H54 (cell line): ENCODE data around the gene GABRG3.

Experiments
- DNase-seq: peaks from one replicate; pipeline ENCODE4 v3.0.0; 2011; ENCODE audit warnings: low spot score, mixed read lengths; ENCODE audit not compliant: insufficient read length
- FAIRE-seq: peaks from 3 replicates; lab custom pipeline; 2011; peaks lifted over from hg19 to GRCh38; lab: Jason Lieb, UNC
- POLR2A ChIP-seq: IDR thresholded peaks from 2 replicates; pipeline ENCODE4 v1.6.1; 2011; ENCODE audit warnings: low read depth, mild to moderate bottlenecking, low read length

GABRG3 gene

DNA sequence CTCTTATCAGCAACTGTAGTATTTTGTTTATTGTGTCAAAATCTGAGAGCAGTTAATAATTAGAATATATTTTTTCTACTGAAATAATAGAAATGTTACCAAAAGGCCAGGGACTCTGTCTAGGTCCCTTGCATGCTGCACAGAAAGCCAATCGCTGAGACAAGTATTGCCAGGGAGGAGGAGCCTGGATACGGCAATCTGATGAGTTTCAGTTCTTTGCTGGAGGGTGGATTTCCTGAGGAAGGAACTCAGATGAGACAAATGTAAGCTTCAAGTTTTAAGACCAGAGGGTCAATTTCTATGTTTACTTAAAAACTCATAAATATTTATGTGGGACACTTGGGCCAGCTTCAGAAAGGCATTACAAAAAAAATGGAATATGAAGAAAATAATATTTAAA, 252.2 kb downstream of the GABRG3 start:
- FAIRE-seq: no peak

DNA sequence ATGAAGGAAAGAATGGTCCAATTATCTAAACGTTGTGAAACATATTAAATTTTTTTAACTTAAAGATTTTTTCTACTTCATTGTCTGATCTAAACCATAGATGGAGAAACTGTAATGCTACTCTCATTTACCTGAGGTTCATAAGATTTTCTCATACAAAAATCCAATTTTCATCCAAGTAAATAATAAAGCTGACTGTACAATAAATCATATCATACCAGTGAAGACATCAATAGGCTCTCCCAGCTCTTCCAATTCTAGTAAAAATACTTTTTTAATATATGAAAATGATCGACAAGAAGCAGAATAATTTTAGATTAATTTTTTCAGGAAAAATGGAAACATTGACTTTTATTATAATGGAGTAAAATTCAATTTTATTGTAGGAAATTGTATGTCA, 260.8 kb downstream of the GABRG3 start:
- no peak for TF ChIP-seq POLR2A
- no peak for FAIRE-seq
- no peak for DNase-seq

More for the DNA sequence above, 252.2 kb downstream of the GABRG3 start:
- no peak for DNase-seq
- no peak for TF ChIP-seq POLR2A

DNA sequence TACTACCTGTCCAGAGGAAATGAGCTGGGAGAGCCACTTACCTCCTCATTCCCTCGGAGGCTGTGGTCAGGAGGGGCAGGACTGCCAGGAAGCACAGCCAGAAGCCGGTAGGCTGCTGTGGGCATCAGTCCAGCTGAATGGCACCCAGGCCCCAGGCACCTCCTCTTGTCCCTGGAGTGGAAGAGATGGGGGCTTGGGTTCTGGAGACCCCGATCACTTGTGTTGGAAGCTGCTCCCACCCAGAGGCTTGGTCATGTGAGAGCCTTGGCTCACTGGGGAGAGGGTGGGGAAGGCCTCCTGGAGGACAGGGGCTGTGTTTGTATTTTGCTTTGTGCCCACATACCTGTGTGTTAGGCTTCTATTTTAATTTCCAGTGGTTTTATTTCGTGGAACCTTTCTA, 261.9 kb downstream of the GABRG3 start:
- no peak for TF ChIP-seq POLR2A
- no peak for DNase-seq
- no peak for FAIRE-seq

DNA sequence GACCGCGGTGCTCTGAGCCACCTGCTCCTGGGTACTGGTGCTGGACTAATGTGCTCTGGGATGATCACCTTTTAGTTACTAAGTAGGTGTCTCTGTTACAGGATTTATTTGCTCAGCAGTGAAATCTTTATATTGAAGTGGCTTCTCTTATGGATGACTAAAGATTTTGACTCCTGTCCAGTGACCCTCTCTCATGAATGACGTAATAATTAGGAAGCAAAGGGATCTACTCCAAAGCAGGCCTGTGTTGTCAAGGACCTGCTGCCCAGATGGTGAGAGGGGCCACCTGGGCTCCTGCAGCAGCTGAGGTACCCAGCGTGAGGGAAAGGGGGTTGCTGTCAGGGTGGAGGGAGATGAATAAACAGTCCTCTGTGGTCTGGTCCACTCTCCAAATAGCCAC, 263.6 kb downstream of the GABRG3 start:
- DNase-seq (no peak), FAIRE-seq (no peak)
- TF ChIP-seq POLR2A: no peak

DNA sequence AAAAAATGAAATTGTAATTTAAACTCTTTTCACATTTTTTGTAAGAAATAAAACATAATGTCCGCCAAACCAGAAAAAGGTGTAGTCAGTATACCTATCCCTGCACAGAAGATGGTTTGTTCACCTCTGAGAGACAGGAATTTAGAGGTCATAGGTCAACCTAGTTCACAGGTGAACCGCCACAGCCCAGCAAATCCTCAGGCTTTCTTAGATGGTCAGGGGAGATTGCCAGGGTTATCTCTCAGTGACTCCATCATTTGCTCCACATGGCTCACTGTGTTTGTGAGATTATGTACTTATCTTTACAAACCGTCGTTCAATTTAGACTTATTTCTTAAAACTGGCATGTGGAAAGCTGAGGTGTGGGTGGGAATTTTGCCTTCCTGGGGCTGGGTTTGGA, 264.2 kb downstream of the GABRG3 start:
- FAIRE-seq (no peak), DNase-seq (no peak)
- no peak for TF ChIP-seq POLR2A

DNA sequence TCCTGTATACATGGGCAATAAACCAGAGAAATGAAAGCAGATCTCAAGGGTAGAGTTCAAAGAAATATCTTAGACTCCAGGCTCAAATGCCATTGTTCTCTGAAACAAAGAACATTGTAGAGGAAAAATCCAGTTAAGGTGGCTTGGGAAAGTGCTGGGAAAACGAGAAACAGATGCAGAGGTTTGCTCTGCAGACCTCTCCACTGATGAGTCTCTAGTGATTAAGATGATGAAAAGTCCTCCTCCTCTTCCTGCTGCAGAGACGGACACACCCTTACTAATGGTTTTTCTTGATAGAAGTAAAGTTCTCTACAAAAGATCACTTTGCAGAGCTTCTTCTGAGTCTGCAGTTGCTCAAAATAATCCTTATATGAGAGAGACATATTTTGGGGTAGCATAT, 264.7 kb downstream of the GABRG3 start:
- no peak for TF ChIP-seq POLR2A
- DNase-seq (no peak), FAIRE-seq (no peak)

DNA sequence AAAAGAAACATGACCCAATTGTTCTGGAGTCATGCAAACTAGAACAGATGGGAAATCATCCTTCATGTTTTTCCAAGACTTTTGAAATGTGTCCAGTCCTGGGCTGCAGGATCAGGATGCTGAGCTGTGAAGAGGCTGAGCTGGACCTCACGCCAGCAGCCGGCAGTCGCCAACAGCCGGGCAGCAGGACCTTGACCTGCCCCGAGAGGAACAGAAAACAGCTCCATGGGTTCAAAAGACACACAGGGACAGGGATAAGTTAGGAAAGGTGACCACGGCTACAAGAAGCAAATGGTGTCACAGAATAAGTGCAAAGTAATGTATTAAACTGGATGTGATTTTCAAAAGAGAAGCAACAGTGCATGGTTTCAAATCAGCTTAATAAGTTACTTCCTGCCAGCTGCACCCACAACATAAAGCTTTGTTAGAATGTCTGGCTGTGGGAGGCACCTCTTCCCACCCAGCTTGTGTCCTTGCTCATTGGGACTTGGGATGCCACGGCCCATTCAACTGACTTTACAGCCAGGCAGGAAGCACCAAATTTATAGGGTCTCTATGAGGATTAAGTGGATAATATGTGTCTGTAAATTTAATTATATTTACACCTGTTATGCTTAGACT, 266.4 kb downstream of the GABRG3 start:
- DNase-seq (no peak), FAIRE-seq (no peak)
- TF ChIP-seq POLR2A: no peak

DNA sequence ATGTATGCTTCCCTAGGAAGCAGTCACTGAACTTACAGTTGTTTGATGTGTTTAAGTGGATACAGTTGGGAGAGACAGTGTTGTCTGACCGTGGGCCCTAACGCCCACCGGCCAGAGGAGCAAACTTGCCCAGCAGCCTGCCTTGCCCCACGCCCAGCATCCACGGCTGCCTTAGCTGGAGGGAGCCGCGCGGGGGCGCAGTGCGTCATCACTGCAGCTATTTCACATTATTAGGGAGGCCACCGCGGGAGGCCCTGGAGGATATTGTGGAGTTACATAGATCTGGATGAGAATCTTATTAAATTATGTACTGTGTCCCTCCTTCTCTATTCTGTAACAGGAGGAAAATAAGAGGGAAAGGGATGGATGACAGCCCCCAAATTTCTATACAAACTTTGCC, 267.2 kb downstream of the GABRG3 start:
- DNase-seq (no peak), FAIRE-seq (no peak)
- no peak for TF ChIP-seq POLR2A

DNA sequence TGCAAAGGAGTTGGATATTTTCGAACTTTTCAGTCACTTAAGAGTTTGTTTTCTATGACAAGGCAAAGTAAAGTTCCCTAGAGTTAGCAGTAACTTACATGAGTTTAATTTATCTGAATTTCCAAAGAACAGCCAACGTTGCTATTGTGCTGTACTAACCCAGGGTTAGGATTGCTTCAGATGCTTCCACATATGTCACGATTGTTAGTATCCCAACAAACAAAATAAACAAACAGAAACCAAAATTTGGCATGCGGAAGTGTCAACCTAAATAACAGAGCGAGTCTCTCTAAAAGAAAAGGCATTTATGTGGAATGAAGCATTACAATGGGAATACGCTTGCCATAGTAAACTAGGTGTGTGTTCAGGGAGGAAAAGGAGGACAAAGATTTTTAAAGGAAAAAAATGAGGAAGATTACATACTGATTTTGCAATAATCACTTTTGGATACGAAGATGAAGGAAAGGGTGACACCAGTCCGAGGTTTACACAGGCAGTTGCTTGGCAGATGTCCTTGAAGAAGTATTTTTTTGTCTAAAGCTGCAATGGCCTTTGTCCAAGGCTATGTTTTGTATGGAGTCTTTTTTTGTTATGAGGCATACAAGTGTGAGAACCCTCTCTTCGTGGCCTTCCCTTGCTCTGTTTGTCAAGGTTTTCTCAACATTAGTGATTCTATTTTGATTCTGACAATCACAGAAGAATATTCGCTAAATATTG, 267.9 kb downstream of the GABRG3 start:
- no peak for DNase-seq
- FAIRE-seq: no peak
- no peak for TF ChIP-seq POLR2A

DNA sequence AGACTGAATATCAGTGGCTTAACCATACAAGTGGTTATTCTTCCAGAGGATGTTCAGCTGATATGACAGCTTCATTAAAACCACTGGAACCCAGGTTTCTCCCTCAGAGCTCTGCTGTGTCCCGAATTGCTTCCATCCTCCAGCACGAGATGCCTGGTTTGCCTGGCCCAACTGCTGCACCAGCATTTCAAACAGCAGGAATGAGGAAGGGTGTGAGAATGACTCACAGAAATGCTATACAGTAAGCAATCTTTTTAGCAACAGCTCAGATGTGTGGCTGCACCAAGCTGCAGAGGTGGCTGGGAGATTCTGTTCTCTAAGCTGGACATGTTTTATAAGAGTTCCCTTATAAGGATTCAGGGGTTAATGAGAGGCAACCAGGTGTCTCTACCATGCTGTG, 271.0 kb downstream of the GABRG3 start:
- FAIRE-seq: no peak
- no peak for DNase-seq
- no peak for TF ChIP-seq POLR2A

DNA sequence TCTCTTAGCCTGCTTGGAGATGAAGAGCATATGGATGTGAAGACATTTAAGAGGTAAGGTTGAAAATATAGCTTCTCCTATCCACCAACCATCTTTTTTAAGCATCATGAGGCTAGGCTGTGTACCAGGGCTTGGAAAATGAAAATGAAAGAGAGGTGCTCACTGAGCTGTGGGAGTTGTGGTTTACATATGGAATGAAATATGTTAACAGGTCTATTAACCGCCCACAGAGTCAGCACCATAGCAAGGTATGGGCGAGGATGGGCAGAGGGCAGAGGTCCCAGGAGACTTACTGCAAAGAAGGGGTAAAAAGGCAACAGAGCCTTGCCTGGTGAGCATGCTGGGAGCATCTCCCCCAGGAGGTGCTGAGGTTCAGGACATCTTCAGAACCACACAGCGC, 273.1 kb downstream of the GABRG3 start:
- no peak for TF ChIP-seq POLR2A
- FAIRE-seq: no peak
- DNase-seq: no peak

DNA sequence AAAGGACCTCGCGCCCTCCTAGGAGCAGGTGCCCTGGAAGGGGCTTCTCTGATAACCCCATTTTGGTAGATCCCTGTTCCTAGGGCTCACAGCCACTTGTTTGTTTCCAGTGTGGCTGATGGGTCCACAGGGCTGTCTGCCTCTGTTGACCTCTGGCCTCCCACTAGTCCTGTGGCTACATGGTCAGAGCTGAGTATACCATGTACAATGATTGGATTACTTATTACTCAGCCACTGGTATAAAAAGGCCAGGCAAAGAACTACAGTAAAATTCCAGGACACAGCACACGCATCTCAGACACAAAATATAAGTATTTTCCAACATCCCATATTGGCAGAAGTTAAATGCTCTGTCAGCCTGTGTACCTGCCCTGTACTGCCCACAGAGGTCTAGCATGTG, 277.3 kb downstream of the GABRG3 start:
- TF ChIP-seq POLR2A: no peak
- no peak for DNase-seq
- FAIRE-seq: no peak

DNA sequence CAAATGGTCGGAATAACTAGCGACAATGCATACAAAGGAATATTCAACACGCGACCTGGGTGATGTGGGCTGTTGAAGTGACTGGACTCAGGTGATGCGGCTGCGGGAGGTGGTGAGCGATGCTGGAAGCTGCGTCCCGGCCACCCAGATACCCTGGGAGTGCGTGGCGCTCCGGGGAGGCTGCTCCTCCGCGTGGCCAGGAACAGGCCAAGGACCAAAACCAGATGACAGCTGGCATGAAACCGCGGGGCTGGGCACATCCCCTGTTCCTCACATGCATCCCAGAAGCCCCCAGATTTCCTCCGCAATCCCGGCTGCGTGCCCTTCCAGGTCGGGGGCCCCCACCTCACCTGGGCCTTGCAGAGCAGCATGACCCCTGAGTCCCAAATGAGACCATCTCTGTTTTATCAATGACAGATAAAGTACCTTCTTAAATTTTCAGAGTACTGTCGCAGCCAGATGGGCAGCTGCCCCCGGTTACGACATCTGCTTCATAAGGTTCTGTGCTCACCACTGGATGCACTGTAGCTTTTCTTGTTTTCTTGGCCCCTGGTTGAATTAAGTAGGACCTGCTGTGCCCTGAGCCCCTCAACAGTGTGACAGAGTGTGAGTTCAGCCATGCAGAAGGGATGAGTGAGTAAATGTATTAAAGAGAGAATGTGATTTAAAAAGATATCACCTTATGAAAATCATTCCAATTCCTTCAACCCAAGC, 278.2 kb downstream of the GABRG3 start:
- TF ChIP-seq POLR2A: no peak
- DNase-seq: no peak
- no peak for FAIRE-seq

DNA sequence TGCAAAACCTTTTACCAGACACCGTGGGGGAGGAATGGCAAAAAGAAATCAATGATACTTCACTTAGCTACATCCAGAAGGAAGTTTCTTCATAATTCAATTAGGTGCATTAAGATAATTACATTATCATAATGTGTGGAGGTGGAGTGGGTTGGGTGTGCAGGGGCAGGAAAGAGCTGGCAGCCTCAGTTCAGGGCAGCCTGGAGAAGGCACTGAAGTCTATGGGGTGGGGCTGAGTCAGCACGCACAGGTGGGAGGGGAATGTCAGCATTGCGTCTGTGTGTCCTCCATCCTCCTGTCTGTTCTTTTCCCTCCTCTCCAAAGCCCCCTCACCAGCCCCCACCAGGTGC, 278.8 kb downstream of the GABRG3 start:
- DNase-seq (no peak), FAIRE-seq (no peak)
- no peak for TF ChIP-seq POLR2A
